ENCODE results near the gene CDH23.

- TF ChIP-seq POLR2A (IDR thresholded peaks at IDR 0.05) = no peak
- TF ChIP-seq, protein P1, sequence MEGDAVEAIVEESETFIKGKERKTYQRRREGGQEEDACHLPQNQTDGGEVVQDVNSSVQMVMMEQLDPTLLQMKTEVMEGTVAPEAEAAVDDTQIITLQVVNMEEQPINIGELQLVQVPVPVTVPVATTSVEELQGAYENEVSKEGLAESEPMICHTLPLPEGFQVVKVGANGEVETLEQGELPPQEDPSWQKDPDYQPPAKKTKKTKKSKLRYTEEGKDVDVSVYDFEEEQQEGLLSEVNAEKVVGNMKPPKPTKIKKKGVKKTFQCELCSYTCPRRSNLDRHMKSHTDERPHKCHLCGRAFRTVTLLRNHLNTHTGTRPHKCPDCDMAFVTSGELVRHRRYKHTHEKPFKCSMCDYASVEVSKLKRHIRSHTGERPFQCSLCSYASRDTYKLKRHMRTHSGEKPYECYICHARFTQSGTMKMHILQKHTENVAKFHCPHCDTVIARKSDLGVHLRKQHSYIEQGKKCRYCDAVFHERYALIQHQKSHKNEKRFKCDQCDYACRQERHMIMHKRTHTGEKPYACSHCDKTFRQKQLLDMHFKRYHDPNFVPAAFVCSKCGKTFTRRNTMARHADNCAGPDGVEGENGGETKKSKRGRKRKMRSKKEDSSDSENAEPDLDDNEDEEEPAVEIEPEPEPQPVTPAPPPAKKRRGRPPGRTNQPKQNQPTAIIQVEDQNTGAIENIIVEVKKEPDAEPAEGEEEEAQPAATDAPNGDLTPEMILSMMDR (IDR thresholded peaks at IDR 0.05) = no peak
Measured at GRCh38 chr10:71661060-71661622, 264.4 kb downstream of the CDH23 start.
